NCI-H526 treated with DMSO at 0.1 percent for 48 hours (cell line): ENCODE results near the gene FRK.

Experiments
- DNase-seq: peaks from one replicate; lab custom pipeline; 2025; lab: John Stamatoyannopoulos, UW

FRK gene

GRCh38 chr6:115885636-115886366, 174.9 kb downstream of the FRK start:
- no peak for DNase-seq

- DNase-seq, result no peak
These were observed 177.9 kb downstream of the FRK start for GRCh38 chr6:115882771-115883170.

GRCh38 chr6:115882174-115882573, 178.5 kb downstream of the FRK start:
- no peak for DNase-seq
